Measurements from ENCODE around the gene CCDC157. TPM values are rescaled to one million over a fixed set of nuclear protein-coding genes. Genes with fewer than 3 reads are reported as not detected.

CCDC157 gene
- total RNA-seq, 1 donor from 2014 or later: 7.0 TPM

DNA sequence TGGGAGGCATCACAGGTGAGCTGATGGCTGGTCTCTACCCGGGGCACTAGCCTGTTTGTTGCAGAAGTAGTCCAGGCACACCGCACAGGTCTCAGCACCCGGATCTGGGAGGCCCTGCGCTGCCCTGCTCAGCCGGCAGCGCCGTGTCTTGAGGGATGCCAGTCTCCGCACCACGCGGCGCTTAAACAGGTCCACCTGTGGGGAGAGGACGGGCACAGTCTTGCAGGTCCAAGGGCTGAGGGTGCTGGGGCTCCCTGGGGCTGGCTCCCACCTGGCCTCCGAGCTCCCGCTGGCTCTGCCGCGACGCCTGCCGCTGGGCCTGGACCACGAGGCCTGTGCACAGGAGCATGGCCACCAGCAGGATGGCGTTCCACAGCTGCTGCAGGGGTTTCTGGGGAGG, 23.2 kb downstream of the CCDC157 start:
- Histone ChIP-seq H3K9me3 (no peaks in the 10 kb centered on the region), H3K27ac (no peak overlapping the region), H3K36me3 (peaks cover 11 to 27% of the 10 kb centered on the region in 2 donors), H3K4me3 (no peak overlapping the region), H3K4me1 (no peaks in the 10 kb centered on the region), H3K27me3 (no peaks in the 10 kb centered on the region)
- DNase-seq (ENCODE audit: low spot score in 2 of 2): no peak
- TF ChIP-seq, protein P1, sequence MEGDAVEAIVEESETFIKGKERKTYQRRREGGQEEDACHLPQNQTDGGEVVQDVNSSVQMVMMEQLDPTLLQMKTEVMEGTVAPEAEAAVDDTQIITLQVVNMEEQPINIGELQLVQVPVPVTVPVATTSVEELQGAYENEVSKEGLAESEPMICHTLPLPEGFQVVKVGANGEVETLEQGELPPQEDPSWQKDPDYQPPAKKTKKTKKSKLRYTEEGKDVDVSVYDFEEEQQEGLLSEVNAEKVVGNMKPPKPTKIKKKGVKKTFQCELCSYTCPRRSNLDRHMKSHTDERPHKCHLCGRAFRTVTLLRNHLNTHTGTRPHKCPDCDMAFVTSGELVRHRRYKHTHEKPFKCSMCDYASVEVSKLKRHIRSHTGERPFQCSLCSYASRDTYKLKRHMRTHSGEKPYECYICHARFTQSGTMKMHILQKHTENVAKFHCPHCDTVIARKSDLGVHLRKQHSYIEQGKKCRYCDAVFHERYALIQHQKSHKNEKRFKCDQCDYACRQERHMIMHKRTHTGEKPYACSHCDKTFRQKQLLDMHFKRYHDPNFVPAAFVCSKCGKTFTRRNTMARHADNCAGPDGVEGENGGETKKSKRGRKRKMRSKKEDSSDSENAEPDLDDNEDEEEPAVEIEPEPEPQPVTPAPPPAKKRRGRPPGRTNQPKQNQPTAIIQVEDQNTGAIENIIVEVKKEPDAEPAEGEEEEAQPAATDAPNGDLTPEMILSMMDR (IDR thresholded peaks at IDR 0.05): no peak
- intact Hi-C loops (cut with DNase I): no loop called here

DNA sequence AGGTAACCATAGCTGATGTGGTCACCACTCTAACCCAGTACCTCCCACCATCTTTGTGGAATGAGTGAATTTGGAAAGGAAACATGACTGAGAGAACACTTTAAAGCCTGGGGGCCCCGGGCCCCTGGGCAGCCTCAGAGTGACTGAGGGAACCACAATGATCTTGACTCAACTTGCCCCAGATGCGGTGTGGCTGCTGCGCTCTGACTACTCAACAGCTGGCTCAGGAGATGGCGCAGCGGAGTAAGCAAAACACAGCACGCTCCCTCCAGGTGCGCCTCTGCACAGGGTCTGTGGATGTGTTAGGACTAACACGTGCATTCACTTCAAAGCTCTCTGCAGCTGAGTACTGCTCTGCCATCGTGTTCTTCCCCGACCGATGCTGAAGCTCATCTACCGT, 24.5 kb downstream of the CCDC157 start:
- peaks cover under 1 to 2% of the 10 kb centered on the region in 2 donors for H3K4me1 ChIP-seq
- TF ChIP-seq, protein P1 (IDR thresholded peaks at IDR 0.05): no peak
- H3K27me3 ChIP-seq: no peaks in the 10 kb centered on the region
- H3K36me3 ChIP-seq: peaks cover 11 to 27% of the 10 kb centered on the region in 2 donors
- DNase-seq (ENCODE audit: low spot score in 2 of 2): no peak
- no peaks in the 10 kb centered on the region for H3K9me3 ChIP-seq
- intact Hi-C loops (cut with DNase I): no loop called here
- no peak overlapping the region for H3K27ac ChIP-seq
- no peak overlapping the region for H3K4me3 ChIP-seq

DNA sequence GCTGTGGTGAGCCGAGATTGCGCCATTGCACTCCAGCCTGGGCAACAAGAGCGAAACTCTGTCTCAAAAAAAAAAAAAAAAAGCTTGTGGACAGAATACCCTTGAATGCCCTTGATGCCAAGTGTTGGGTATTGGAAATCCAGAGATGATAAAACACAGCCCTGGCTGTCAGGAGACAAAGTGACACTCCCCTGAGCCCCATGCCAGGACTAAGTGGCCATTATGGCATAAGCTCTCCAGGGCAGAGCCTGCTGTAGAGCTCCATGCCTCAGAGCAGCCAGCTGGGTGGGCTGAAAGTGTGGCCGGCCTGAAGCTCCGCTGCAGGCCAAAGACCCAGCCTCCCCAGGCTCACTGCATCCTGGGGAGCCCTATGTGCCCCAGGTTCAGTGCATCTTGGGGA, 25.5 kb downstream of the CCDC157 start:
- TF ChIP-seq, protein P1 (IDR thresholded peaks at IDR 0.05): no peak
- Histone ChIP-seq H3K27ac (no peak overlapping the region), H3K27me3 (no peaks in the 10 kb centered on the region), H3K9me3 (no peaks in the 10 kb centered on the region), H3K36me3 (peaks cover 11 to 27% of the 10 kb centered on the region in 2 donors), H3K4me3 (no peak overlapping the region), H3K4me1 (peaks cover 6 to 8% of the 10 kb centered on the region in 2 donors)
- intact Hi-C loops (cut with DNase I): no loop called here
- no peak for DNase-seq (ENCODE audit: low spot score in 2 of 2)

DNA sequence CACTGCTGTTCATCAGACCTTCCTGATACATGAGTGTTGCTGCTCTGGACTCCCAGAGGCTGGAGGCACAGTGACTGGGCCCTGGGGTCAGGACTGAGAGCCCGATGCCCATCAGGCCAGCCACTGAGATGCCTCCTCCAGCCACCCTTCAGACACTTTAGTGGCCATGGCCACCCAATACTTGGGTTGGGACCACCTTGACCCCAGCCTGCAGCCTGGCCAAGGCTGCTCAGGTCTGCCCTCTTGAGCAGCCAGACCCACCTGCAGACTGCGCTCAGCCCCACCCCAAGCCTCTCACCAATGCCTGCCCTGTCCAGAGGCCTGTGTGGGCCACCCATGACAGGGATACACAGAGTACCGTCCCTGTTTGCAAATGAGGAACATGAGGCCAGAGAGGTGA, 26.3 kb downstream of the CCDC157 start:
- intact Hi-C loops (cut with DNase I): no loop called here
- H3K4me3 ChIP-seq: no peak overlapping the region
- TF ChIP-seq, protein P1 (IDR thresholded peaks at IDR 0.05): no peak
- no peaks in the 10 kb centered on the region for H3K27me3 ChIP-seq
- no peak for DNase-seq (ENCODE audit: low spot score in 2 of 2)
- H3K27ac ChIP-seq: no peak overlapping the region
- peaks cover 8 to 11% of the 10 kb centered on the region in 2 donors for H3K4me1 ChIP-seq
- H3K36me3 ChIP-seq: peaks cover 11 to 27% of the 10 kb centered on the region in 2 donors
- H3K9me3 ChIP-seq: no peaks in the 10 kb centered on the region

DNA sequence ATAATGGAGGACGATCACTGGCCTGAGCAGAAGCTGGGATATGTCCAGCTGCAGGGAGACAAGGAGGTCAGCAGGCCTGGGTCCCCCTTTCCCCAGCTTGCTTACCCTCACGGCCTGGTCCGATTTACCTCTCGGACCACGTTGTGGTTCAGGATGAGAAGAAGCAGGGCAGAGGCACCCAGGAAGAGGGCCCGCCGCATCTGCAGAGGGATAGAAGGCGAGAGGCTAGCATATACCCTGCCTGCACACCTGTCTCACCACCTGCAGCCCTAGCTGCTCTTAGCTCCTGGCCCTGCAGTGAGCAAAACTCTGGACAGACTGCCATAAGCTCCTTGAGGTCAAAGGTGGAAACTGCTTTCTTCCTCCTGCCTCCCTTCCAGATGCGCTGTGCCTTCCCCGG, 29.1 kb downstream of the CCDC157 start:
- H3K36me3 ChIP-seq: peaks cover 7 to 12% of the 10 kb centered on the region in 2 donors
- TF ChIP-seq, protein P1 (IDR thresholded peaks at IDR 0.05): no peak
- intact Hi-C loops (cut with DNase I): loop anchor here (2.0 kb wide), 3 partner anchors 39 to 277 kb away; partner anchors contain the start of gene MTFP1
- no peak overlapping the region for H3K27ac ChIP-seq
- peaks cover 8 to 11% of the 10 kb centered on the region in 2 donors for H3K4me1 ChIP-seq
- no peak overlapping the region for H3K4me3 ChIP-seq
- DNase-seq (ENCODE audit: low spot score in 2 of 2): no peak
- H3K9me3 ChIP-seq: no peaks in the 10 kb centered on the region
- no peaks in the 10 kb centered on the region for H3K27me3 ChIP-seq

DNA sequence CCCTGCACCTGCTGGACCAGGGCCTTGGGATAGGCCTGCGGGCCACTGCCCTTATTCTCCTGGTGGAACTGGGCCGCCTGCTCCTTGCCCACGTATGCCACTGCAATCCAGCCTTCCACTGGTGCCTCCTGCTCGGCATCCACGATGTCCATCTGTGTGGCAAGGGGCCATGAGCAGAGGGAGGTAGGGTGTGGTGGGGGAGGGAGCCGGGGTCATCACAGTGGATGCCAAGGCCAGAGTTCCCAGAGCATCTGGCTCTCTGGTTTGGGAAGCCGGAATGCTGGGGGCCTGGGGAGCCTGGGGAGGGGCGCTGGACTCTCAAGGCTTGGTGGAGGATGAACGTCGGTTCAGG, 29.8 kb downstream of the CCDC157 start:
- Histone ChIP-seq H3K4me3 (peak overlapping the region; percentile 73 to 86), H3K4me1 (peaks cover 8 to 11% of the 10 kb centered on the region in 2 donors), H3K27me3 (no peaks in the 10 kb centered on the region), H3K36me3 (peaks cover 7 to 8% of the 10 kb centered on the region in 2 donors), H3K9me3 (no peaks in the 10 kb centered on the region), H3K27ac (peak overlapping the region; percentile 59 to 70)
- TF ChIP-seq, protein P1 (IDR thresholded peaks at IDR 0.05): no peak
- DNase-seq (ENCODE audit: low spot score in 2 of 2): no peak
- intact Hi-C loops (cut with DNase I): loop anchor here (2.0 kb wide), 3 partner anchors 38 to 278 kb away; partner anchors contain the start of gene MTFP1

Measured in ascending aorta (tissue), 2 donors.